Astrocyte (in vitro differentiated cells and primary cell): ENCODE measurements around the gene MICALL1. TPM values are rescaled to one million over a fixed set of nuclear protein-coding genes. Genes with fewer than 3 reads are reported as not detected.

ENCODE experiments used
- DNase-seq: peaks from one replicate; pipeline ENCODE4 v3.0.0-alpha.2; 2010; ENCODE audit warnings: low read depth
- FAIRE-seq: peaks from 2 replicates; lab custom pipeline; 2011; peaks lifted over from hg19 to GRCh38; lab: Jason Lieb, UNC
- H2AFZ ChIP-seq: 2 replicates; pipeline ENCODE4 v1.6.0; 2012; ENCODE audit warnings: low read depth, low read length, inconsistent platforms
- H3K27ac ChIP-seq: 2 replicates; pipeline ENCODE4 v1.5.1; 2011; ENCODE audit warnings: low read depth, low read length, inconsistent platforms
- H3K27me3 ChIP-seq: 2 replicates; pipeline ENCODE4 v1.6.0; 2011; ENCODE audit warnings: low read length, inconsistent platforms; ENCODE audit not compliant: insufficient read depth
- H3K36me3 ChIP-seq: 2 replicates; pipeline ENCODE4 v1.5.1; 2011; ENCODE audit warnings: low read length, inconsistent platforms; ENCODE audit not compliant: insufficient read depth
- H3K4me1 ChIP-seq: 2 replicates; pipeline ENCODE4 v1.5.1; 2011; ENCODE audit warnings: low read length, inconsistent platforms; ENCODE audit not compliant: insufficient read depth
- H3K4me2 ChIP-seq: 2 replicates; pipeline ENCODE4 v1.6.0; 2012; ENCODE audit warnings: low read length, inconsistent platforms
- H3K4me3 ChIP-seq: 2 replicates; pipeline ENCODE4 v1.5.1; 2011; ENCODE audit warnings: low read depth, mild to moderate bottlenecking, low read length, inconsistent platforms; ENCODE audit not compliant: insufficient read depth
- H3K79me2 ChIP-seq: 2 replicates; pipeline ENCODE4 v1.6.0; 2012; ENCODE audit warnings: mild to moderate bottlenecking, low read length, inconsistent platforms; ENCODE audit not compliant: insufficient read depth
- H3K9ac ChIP-seq: 2 replicates; pipeline ENCODE4 v1.6.0; 2012; ENCODE audit warnings: mild to moderate bottlenecking, low read length, inconsistent platforms
- H3K9me3 ChIP-seq: 2 replicates; pipeline ENCODE4 v1.5.1; 2012; ENCODE audit warnings: low read depth, mild to moderate bottlenecking, low read length, inconsistent platforms; ENCODE audit not compliant: insufficient read depth
- H4K20me1 ChIP-seq: 2 replicates; pipeline ENCODE4 v1.6.0; 2012; ENCODE audit warnings: low read length, inconsistent platforms; ENCODE audit not compliant: insufficient read depth
- H3K27ac Mint-ChIP-seq: one replicate; pipeline ENCODE4 v1.8.0; 2021; ENCODE audit warnings: mild to moderate bottlenecking, mixed read lengths; ENCODE audit not compliant: unreplicated experiment
- H3K27me3 Mint-ChIP-seq: one replicate; pipeline ENCODE4 v1.8.0; 2021; ENCODE audit warnings: low read depth, mixed read lengths; ENCODE audit not compliant: unreplicated experiment
- H3K36me3 Mint-ChIP-seq: one replicate; pipeline ENCODE4 v1.8.0; 2021; ENCODE audit warnings: low read depth, mixed read lengths; ENCODE audit not compliant: unreplicated experiment
- H3K4me1 Mint-ChIP-seq: one replicate; pipeline ENCODE4 v1.8.0; 2021; ENCODE audit warnings: low read depth, mixed read lengths; ENCODE audit not compliant: unreplicated experiment
- H3K4me3 Mint-ChIP-seq: one replicate; pipeline ENCODE4 v1.8.0; 2021; ENCODE audit warnings: mild to moderate bottlenecking, moderate library complexity, mixed read lengths; ENCODE audit not compliant: unreplicated experiment
- H3K9me3 Mint-ChIP-seq: one replicate; pipeline ENCODE4 v1.8.0; 2021; ENCODE audit warnings: mild to moderate bottlenecking, mixed read lengths; ENCODE audit not compliant: unreplicated experiment
- CTCF ChIP-seq: IDR thresholded peaks from 2 replicates; pipeline ENCODE4 v1.5.1; 2011; ENCODE audit warnings: low read depth, mild to moderate bottlenecking, inconsistent platforms, low read length, moderate library complexity; ENCODE audit not compliant: insufficient read depth
- EZH2 ChIP-seq: IDR thresholded peaks from 2 replicates; pipeline ENCODE4 v1.6.1; 2012; ENCODE audit warnings: mild to moderate bottlenecking, low read length, inconsistent platforms; ENCODE audit not compliant: insufficient read depth
- total RNA-seq: library from RNA; stranded (reverse); gene quantifications from 2 replicates; pipeline ENCODE4 v1.2.1, GENCODE V29; 2021

The MICALL1 gene
- total RNA-seq, 1 donor from 2014 or later, result 131 TPM

- Histone ChIP-seq H3K9me3 (no peaks in the 10 kb centered on the region), H3K27me3 (no peaks in the 10 kb centered on the region), H3K27ac (no peak overlapping the region), H3K79me2 (no peaks in the 10 kb centered on the region), H3K4me1 (no peaks in the 10 kb centered on the region), H3K4me3 (no peak overlapping the region), H3K9ac (no peak overlapping the region), H3K4me2 (no peak overlapping the region), H3K36me3 (peaks cover 40% of the 10 kb centered on the region), H4K20me1 (peaks cover 29% of the 10 kb centered on the region), H2AFZ (no peak overlapping the region)
- DNase-seq, result no peak
- no peak for TF ChIP-seq CTCF
- no peak for TF ChIP-seq EZH2
- Mint-ChIP-seq H3K36me3 (peaks cover 27% of the 10 kb centered on the region), H3K4me1 (no peaks in the 10 kb centered on the region), H3K9me3 (no peaks in the 10 kb centered on the region), H3K27ac (peak overlapping the region; percentile 24), H3K4me3 (no peak overlapping the region), H3K27me3 (no peaks in the 10 kb centered on the region)
- no peak for FAIRE-seq
Measured at GRCh38 chr22:37940698-37941376, 34.7 kb downstream of the MICALL1 start.

GRCh38 chr22:37942133-37942532 is 36.0 kb downstream of the MICALL1 start:
- Histone ChIP-seq H3K4me2 (no peak overlapping the region), H3K9ac (no peak overlapping the region), H2AFZ (no peak overlapping the region), H4K20me1 (peaks cover 25% of the 10 kb centered on the region), H3K36me3 (peaks cover 38% of the 10 kb centered on the region), H3K4me3 (no peak overlapping the region), H3K27ac (no peak overlapping the region), H3K27me3 (no peaks in the 10 kb centered on the region), H3K9me3 (no peaks in the 10 kb centered on the region), H3K79me2 (no peaks in the 10 kb centered on the region), H3K4me1 (no peaks in the 10 kb centered on the region)
- Mint-ChIP-seq H3K9me3 (no peaks in the 10 kb centered on the region), H3K36me3 (peaks cover 24% of the 10 kb centered on the region), H3K27me3 (no peaks in the 10 kb centered on the region), H3K4me1 (no peaks in the 10 kb centered on the region), H3K4me3 (no peak overlapping the region), H3K27ac (no peak overlapping the region)
- no peak for TF ChIP-seq EZH2
- no peak for FAIRE-seq
- DNase-seq, result no peak

- H3K4me1 Mint-ChIP-seq, result no peaks in the 10 kb centered on the region
- no peaks in the 10 kb centered on the region for H3K9me3 ChIP-seq
- H3K27me3 ChIP-seq, result no peaks in the 10 kb centered on the region
- no peak for TF ChIP-seq EZH2
- no peak for TF ChIP-seq CTCF
- H3K27me3 Mint-ChIP-seq, result no peaks in the 10 kb centered on the region
- no peak overlapping the region for H3K4me3 Mint-ChIP-seq
- DNase-seq (no peak), FAIRE-seq (no peak)
- H3K4me1 ChIP-seq, result no peaks in the 10 kb centered on the region
- no peak overlapping the region for H3K4me3 ChIP-seq
- no peak overlapping the region for H3K9ac ChIP-seq
- H4K20me1 ChIP-seq, result peaks cover 19% of the 10 kb centered on the region
- H2AFZ ChIP-seq, result no peak overlapping the region
- H3K79me2 ChIP-seq, result no peaks in the 10 kb centered on the region
- peaks cover 19% of the 10 kb centered on the region for H3K36me3 Mint-ChIP-seq
- no peaks in the 10 kb centered on the region for H3K9me3 Mint-ChIP-seq
- H3K27ac Mint-ChIP-seq, result no peak overlapping the region
- peaks cover 32% of the 10 kb centered on the region for H3K36me3 ChIP-seq
- H3K4me2 ChIP-seq, result no peak overlapping the region
- no peak overlapping the region for H3K27ac ChIP-seq
Measured at GRCh38 chr22:37943136-37943824, 37.2 kb downstream of the MICALL1 start.
